RCC 7860 (cell line): ENCODE results near the gene ANTXR2.
A peak's percentile ranks its signal among the peaks of the same experiment; 100 is the strongest.

Experiments
- DNase-seq: peaks from one replicate; pipeline ENCODE4 v3.0.0-alpha.2; 2015; ENCODE audit warnings: low spot score
- FAIRE-seq: peaks from 2 replicates; lab custom pipeline; 2012; peaks lifted over from hg19 to GRCh38; lab: Jason Lieb, UNC

The ANTXR2 gene

GRCh38 chr4:79877511-79877910, 195.5 kb downstream of the ANTXR2 start:
- DNase-seq (no peak), FAIRE-seq (no peak)

- FAIRE-seq (no peak), DNase-seq (no peak)
Measured at GRCh38 chr4:79875344-79875899, 197.6 kb downstream of the ANTXR2 start.

- FAIRE-seq = no peak
- no peak for DNase-seq
Measured at GRCh38 chr4:79874197-79874596, 198.8 kb downstream of the ANTXR2 start.

GRCh38 chr4:79872738-79873137, 200.3 kb downstream of the ANTXR2 start:
- FAIRE-seq (no peak), DNase-seq (no peak)

- DNase-seq (no peak), FAIRE-seq (no peak)
Measured at GRCh38 chr4:79871961-79872360, 201.1 kb downstream of the ANTXR2 start.

DNA sequence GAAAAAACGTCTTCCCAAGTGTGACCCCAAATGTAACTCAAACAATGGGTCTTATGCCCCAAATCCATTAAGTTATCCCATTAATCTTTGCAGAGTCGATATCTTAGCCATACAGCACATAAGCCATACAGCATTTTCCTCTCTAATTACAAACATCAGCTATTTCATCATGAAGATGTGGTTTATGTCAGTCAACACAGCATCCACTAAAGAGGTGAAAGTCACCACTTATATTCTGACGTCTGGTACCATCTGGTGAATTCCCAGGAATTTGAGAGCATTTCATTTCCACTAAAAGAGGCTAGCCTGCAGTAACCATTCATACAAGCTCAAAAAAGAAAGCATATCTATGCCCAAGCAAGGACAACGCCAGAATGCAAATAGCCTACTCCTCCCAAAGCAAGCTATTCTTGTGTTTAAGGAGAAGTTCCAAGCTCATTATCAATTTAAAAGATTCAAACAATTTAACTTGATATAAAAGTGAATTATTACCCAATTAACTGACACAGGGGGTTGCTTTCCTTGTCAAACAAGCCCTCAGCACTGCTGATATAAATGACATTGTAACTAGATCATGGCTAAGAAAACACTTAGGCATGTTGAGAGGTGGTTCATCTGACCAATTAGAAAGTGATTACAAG, 203.3 kb downstream of the ANTXR2 start:
- FAIRE-seq (no peak), DNase-seq (no peak)

GRCh38 chr4:79865201-79865597, 207.8 kb downstream of the ANTXR2 start:
- DNase-seq (peak; percentile 33), FAIRE-seq (no peak)

DNA sequence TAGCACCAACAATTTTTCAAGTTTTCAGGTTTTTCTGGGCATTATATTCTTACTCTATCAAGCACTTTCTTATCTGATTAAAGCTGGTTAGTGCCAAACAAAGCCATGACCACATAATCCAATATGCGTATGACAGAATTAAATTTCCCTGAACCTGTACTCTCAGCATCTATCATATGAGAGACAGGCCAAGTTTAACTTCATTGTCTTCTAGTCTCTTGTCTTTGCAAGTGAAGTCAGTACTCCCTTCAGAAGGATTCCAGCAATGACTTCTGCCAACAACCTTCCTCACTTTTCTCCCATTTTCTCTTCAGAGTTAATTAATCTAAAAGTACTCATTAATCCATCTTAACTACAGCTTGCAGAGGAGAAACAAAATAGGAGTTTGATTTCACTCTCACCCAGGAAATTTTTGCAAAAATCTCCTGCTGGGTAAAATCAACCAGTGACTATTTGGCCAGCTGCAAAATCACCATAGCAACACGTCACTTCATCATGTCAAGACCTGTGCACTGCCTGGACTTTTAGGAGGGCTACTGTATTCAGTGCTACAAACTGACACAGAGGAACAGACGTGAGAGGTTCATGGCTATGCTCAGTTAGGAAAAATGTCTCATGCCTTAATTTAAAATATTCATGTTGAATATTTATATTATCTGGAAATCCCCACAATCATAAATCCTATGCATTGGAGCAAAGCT, 208.4 kb downstream of the ANTXR2 start:
- FAIRE-seq (no peak), DNase-seq (no peak)

- no peak for DNase-seq
- no peak for FAIRE-seq
Measured at GRCh38 chr4:79863333-79863732, 209.7 kb downstream of the ANTXR2 start.

DNA sequence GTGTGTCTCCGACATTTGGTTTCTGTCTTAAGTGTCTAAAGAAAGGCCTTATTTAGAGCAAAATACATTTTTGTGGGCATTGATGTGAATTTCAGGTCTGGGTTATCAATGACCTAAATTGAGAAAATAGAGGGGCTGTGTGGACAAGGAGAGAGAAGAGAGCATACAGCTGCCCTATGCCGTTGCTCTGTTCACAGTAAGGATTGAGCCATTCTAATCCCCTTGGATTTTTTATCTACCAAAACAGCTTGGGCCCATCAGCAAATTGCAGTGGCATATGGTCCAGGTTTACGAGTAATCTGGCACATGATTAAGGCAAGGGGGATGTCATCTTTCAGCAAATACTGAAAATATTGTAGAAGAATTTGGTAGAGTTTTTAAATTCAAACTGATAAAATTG, 210.2 kb downstream of the ANTXR2 start:
- FAIRE-seq (no peak), DNase-seq (no peak)

GRCh38 chr4:79857811-79858210, 215.2 kb downstream of the ANTXR2 start:
- DNase-seq (no peak), FAIRE-seq (no peak)

DNA sequence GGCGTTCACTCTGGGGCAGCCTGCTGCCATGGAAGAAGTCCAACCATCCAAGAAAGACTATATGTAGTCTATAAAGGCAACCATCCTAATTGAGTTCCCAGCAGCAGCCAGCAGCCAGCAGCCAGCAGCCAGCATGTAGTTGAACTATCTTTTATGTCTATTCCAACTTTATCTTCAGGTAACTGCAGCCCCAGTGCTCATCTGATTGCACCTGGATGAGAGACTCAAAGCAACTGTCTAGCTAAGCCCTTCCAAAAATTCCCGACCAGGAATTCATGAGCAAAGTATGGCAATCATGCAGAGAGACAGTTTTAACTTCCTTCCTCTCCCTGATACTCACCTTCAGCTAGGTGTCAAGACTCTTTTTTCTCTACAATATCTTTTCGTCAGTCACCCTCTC, 216.8 kb downstream of the ANTXR2 start:
- DNase-seq (no peak), FAIRE-seq (no peak)

DNA sequence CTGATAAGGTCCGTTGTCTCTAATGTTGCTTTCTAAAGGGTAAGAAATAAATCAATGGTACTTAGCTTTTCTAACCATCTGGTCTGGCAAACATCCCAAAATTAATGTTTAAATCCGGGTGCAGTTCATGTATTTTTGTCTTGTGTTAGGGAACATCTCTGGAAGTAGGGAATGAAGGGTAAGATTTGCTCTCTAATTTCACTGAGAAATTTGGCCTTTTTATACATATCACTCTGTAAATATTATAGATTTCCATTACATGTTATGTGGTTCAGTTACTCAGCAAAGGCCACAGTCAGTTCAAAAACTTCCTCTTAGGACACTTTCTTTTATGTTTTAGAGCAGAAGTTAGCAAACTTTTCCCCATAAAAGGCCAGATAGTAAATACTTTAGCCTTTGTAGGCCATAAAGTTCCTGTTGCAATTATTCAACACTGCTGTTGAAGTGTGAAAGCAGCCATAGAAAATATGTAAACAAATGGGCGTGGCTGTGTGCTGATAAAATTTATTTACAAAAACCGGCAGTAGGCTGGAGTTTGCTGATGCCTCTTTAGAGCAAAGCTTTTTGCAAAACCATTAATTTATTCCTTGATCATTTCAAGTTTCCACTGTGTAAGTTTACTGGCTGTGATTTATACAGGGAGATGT, 218.1 kb downstream of the ANTXR2 start:
- no peak for DNase-seq
- FAIRE-seq = no peak

DNA sequence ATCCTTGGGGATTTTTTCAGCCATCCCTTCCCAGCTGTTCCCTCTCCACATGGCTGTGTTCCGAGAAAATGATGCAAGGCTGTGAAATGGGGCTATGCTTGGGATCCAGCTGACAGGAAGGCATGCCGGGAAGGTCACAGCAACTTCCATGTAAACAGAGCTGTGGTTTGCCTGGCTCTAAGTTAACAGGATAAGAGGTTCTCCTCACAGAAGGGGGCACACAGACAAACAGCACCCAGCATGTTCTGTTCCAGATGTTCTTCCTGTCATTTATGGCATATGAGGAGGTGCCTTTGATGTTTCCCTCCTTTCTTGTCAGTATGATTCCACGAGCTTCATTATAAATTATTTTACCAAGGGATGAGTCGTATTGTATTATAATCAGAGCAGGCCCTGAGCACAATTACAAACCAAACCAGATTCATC, 220.7 kb downstream of the ANTXR2 start:
- no peak for FAIRE-seq

GRCh38 chr4:79851625-79852304, 221.3 kb downstream of the ANTXR2 start:
- FAIRE-seq = no peak
- DNase-seq = no peak

More for the DNA sequence above, 220.7 kb downstream of the ANTXR2 start:
- no peak for DNase-seq
